GM12875 (cell line): ENCODE measurements around the gene SLC6A5.

Experiments
- H3K4me3 ChIP-seq: one replicate; pipeline ENCODE4 v1.5.1; 2011; ENCODE audit warnings: low read depth, low read length, control low read depth
- TF ChIP-seq, protein P1 (sequence below): IDR thresholded peaks from 2 replicates; pipeline ENCODE4 v1.5.1; 2011; ENCODE audit warnings: low read depth, mild to moderate bottlenecking, control low read depth, inconsistent platforms, low read length, moderate library complexity, borderline replicate concordance; ENCODE audit not compliant: insufficient read depth

SLC6A5 gene

GRCh38 chr11:20604864-20605601 is 5.6 kb downstream of the SLC6A5 start:
- H3K4me3 ChIP-seq: no peak overlapping the region

DNA sequence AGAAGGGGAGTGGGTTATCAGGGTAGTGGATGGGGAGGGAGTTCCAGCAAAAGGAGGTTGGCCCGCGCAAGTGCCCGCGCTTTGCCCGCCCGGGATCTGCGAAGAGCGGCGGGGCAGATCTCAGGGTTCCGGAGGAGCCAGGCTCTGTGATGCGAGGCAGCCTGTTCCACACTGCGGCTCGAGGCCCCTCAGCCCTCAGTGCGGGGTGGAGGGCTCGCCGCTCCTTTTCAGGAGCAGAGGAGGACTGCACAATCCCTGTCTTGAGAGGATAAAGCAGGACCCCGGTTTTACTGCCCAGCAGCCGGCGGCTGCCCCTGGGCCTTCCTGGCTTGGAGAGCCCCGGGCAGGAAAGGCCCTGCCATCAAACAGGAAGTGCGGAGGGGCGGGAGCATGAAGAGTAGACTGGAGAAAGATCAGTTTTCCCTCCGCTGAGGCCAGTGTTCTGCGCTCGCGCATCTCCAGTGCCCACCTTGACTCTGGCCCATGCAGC is 6.2 kb downstream of the SLC6A5 start:
- TF ChIP-seq, protein P1, sequence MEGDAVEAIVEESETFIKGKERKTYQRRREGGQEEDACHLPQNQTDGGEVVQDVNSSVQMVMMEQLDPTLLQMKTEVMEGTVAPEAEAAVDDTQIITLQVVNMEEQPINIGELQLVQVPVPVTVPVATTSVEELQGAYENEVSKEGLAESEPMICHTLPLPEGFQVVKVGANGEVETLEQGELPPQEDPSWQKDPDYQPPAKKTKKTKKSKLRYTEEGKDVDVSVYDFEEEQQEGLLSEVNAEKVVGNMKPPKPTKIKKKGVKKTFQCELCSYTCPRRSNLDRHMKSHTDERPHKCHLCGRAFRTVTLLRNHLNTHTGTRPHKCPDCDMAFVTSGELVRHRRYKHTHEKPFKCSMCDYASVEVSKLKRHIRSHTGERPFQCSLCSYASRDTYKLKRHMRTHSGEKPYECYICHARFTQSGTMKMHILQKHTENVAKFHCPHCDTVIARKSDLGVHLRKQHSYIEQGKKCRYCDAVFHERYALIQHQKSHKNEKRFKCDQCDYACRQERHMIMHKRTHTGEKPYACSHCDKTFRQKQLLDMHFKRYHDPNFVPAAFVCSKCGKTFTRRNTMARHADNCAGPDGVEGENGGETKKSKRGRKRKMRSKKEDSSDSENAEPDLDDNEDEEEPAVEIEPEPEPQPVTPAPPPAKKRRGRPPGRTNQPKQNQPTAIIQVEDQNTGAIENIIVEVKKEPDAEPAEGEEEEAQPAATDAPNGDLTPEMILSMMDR: no peak
- H3K4me3 ChIP-seq: no peak overlapping the region

More at GRCh38 chr11:20604864-20605601, 5.6 kb downstream of the SLC6A5 start:
- TF ChIP-seq, protein P1: no peak

DNA sequence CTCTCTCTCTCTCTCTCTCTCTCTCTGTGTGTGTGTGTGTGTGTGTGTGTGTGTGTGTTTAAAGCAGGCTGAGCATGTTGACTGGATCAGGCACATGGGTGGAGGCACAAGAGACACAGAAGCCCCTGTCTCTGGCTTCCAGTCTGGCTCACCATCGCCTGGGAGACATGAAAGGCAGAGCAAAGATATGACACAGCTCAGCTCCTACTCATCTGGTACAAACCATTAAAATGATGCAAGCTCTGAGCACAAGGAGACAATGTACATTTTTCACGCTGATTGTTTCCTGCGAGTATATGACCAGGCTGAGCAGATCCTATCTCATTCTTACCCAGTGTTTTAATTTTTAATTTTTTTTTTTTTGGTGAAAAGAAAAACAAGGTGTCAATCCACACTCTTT is 9.5 kb downstream of the SLC6A5 start:
- no peak overlapping the region for H3K4me3 ChIP-seq
- TF ChIP-seq, protein P1: no peak

- no peak overlapping the region for H3K4me3 ChIP-seq
- TF ChIP-seq, protein P1: peak; percentile 95
These were observed 10.6 kb downstream of the SLC6A5 start for GRCh38 chr11:20609727-20610707.

- no peak overlapping the region for H3K4me3 ChIP-seq
- TF ChIP-seq, protein P1: no peak
These were observed 11.4 kb downstream of the SLC6A5 start for GRCh38 chr11:20610825-20611224.

- no peak overlapping the region for H3K4me3 ChIP-seq
- TF ChIP-seq, protein P1: no peak
These were observed 12.0 kb downstream of the SLC6A5 start for GRCh38 chr11:20611445-20611844.

DNA sequence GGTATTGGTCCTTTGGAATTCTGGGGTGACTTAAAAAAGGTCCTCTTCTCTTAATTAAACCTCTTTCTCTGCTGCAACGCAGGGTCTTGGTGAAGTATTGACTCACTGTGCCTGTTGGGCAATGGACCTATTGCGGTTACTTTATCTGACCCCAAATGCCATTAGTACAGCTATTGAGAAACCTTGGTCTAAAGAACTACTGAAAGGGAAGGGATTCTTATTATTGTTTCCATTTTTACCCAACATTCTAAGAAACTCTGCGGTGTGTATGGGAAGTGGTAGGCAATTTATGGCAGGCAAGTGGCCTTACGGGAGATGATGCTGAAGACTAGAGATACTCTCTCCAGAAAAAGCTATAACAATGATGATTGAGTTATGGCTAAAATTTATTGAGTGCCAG is 12.5 kb downstream of the SLC6A5 start:
- TF ChIP-seq, protein P1: no peak
- H3K4me3 ChIP-seq: no peak overlapping the region
